ENCODE measurements around the gene EIF3F.

The EIF3F gene

DNA sequence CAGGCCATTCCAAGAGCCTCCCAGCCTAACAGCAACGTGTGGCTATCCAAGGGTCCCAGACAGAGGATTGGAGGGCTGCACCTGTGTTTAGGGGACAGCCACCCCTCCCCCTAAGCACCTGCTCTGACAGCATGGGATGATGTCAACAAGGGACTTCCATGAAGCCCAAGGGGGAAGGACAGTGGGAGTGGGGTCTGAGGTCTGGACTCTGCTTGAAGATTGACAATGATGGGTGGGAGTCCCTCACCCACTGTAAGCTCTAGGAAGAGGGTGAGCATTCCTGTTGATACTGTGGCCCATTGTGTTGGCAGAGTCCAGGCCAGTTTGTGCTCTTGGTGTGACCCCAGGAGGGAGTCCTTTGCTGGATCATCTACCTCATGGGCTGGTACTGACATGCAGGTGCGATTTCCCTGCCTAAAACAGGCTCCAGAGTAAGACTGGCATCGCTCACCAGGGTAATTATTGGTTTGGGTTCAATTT lies 47.0 kb downstream of the EIF3F start:
- no peak overlapping the region for H3K9ac ChIP-seq (ENCODE audit: low read length)
- no peak overlapping the region for H3K4me3 ChIP-seq (ENCODE audit: low read depth in 1 of 2, low read length in 2 of 2)
- no peaks in the 10 kb centered on the region for H3K9me3 ChIP-seq (ENCODE audit: low read length)
- H3K4me1 ChIP-seq (ENCODE audit: insufficient read depth, low read length) = peaks cover 14% of the 10 kb centered on the region
- H3K36me3 ChIP-seq (ENCODE audit: insufficient read depth, low read length) = no peaks in the 10 kb centered on the region
- no peaks in the 10 kb centered on the region for H3K27me3 ChIP-seq (ENCODE audit: control insufficient read depth in 1 of 2, insufficient read depth in 2 of 2, low read length in 2 of 2)
- no peak overlapping the region for H3K27ac ChIP-seq (ENCODE audit: low read depth, low read length)

DNA sequence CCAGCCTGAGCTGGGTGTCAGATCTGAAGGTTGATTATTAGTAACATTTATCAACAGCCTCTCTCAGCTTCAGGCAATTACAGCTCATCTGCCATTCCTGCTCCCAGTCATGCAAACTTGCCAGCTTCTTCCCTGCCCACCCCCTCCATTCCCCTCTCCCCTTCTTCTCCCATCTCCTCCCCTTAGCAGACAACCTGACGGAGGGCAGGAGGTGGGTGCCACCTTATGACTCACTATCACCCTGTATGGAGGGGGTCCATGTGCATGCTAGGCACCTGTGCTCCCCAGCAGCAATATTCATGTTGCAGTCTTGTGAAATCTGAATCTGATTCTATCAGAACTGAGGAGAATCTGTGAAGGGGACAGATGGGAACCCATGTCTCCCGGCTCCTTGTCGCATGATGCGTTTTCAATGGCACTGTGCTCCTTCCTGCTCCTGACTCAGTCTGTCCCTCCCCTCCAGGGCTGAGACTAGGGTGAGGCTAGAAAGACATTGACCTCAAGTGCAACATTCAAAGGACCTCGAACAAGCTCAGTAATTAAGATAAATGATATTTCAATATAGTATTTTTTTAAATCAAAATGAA lies 47.6 kb downstream of the EIF3F start:
- H3K9me3 ChIP-seq (ENCODE audit: low read length) = no peaks in the 10 kb centered on the region
- no peak overlapping the region for H3K27ac ChIP-seq (ENCODE audit: low read depth, low read length)
- H3K4me3 ChIP-seq (ENCODE audit: low read depth in 1 of 2, low read length in 2 of 2) = no peak overlapping the region
- H3K36me3 ChIP-seq (ENCODE audit: insufficient read depth, low read length) = no peaks in the 10 kb centered on the region
- peaks cover 14% of the 10 kb centered on the region for H3K4me1 ChIP-seq (ENCODE audit: insufficient read depth, low read length)
- H3K27me3 ChIP-seq (ENCODE audit: control insufficient read depth in 1 of 2, insufficient read depth in 2 of 2, low read length in 2 of 2) = no peaks in the 10 kb centered on the region
- no peak overlapping the region for H3K9ac ChIP-seq (ENCODE audit: low read length)

DNA sequence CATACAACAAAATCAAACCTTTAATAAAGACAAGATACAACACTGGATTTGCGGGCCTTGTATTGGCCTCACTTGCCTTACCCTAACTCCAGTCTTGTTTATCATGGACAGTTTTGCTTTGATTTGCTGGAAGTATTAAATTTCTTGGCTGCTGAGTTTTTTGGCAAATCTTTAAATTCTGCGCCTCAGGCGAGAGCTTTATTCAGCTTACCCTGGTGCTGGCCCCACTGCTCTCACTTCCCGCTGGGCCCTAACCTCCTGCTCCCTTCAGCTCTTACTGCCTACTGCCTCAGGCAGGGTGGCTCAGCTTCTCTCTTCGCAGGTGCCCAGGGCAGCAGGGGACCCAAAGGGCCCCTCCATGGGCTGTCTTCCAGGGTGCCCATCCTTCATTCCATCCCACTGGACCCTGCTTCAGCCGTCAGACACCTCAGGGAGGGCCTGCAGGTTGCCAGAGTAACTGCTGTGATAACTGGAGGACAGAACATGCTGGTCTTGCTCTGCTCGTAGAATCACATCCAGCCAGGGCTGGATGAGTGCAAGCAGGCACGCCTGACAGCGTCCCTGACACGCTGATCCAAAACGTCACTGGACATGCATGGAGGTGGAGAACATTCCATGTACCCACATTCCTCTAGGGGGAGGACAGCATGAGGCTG lies 48.2 kb downstream of the EIF3F start:
- peaks cover 10% of the 10 kb centered on the region for H3K4me1 ChIP-seq (ENCODE audit: insufficient read depth, low read length)
- H3K27ac ChIP-seq (ENCODE audit: low read depth, low read length) = no peak overlapping the region
- no peaks in the 10 kb centered on the region for H3K27me3 ChIP-seq (ENCODE audit: control insufficient read depth in 1 of 2, insufficient read depth in 2 of 2, low read length in 2 of 2)
- H3K9ac ChIP-seq (ENCODE audit: low read length) = no peak overlapping the region
- no peak overlapping the region for H3K4me3 ChIP-seq (ENCODE audit: low read depth in 1 of 2, low read length in 2 of 2)
- H3K9me3 ChIP-seq (ENCODE audit: low read length) = no peaks in the 10 kb centered on the region
- no peaks in the 10 kb centered on the region for H3K36me3 ChIP-seq (ENCODE audit: insufficient read depth, low read length)

DNA sequence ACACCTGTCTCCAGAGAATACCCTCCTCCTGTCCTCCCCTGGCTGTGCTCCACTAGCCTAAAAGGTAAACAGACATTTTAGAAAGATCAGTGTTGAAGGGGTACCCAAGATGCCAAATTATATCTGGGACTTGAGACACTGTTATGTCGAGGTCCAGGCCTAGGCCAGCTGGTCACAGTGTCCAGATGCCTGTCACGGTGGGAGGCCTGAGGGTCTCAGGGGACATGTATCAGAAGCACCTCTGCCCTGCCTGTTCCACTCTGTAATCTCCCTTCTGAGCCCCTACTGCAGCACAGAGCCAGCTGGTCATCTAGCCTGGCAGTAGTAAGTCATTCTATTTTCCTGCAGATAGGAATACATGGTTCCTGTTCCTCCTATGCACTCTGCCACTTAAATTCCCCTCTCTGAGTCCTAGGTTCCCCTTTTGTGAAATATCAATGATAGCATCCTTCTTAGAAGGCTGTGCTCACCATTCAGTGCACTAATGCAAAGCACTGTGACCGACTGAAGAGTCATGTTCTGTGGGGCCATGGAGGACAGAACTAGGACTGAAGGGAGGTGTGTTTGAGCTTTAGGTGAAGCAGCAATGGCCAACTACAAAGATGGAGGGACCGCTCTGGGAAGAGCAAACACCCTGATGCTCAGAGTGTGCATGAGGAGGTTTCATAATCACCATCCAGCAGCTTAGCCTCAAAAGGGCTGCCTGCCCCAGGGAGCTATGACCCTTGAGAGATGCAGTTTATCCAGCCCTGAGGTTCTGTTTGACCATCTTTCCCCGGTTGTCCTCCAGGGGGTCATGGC lies 49.1 kb downstream of the EIF3F start:
- H3K36me3 ChIP-seq (ENCODE audit: insufficient read depth, low read length) = no peaks in the 10 kb centered on the region
- H3K4me3 ChIP-seq (ENCODE audit: low read depth in 1 of 2, low read length in 2 of 2) = no peak overlapping the region
- no peak overlapping the region for H3K27ac ChIP-seq (ENCODE audit: low read depth, low read length)
- no peak overlapping the region for H3K9ac ChIP-seq (ENCODE audit: low read length)
- no peaks in the 10 kb centered on the region for H3K27me3 ChIP-seq (ENCODE audit: control insufficient read depth in 1 of 2, insufficient read depth in 2 of 2, low read length in 2 of 2)
- no peaks in the 10 kb centered on the region for H3K9me3 ChIP-seq (ENCODE audit: low read length)
- H3K4me1 ChIP-seq (ENCODE audit: insufficient read depth, low read length) = peaks cover 10% of the 10 kb centered on the region

DNA sequence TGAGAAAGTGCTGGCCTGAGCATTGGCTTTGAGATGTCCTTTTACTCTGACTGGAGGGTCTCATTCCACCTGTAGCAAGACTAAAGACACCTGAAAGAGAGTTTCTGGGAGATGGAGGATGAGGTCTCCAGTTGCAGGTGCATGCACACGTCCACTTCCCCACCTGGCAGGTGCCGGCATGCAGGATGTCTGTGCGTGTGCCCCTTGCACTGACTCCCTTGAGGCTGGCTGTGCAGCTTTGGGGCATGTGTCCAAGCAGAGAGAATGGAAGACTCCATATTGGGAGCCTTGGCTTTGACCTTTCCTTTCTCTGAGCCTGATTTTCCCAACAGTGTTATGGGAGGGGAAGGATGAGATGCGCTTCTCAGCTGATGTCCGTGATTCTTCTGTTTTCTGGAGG lies 49.8 kb downstream of the EIF3F start:
- Histone ChIP-seq H3K27me3 (ENCODE audit: control insufficient read depth in 1 of 2, insufficient read depth in 2 of 2, low read length in 2 of 2) (no peaks in the 10 kb centered on the region), H3K9ac (ENCODE audit: low read length) (no peak overlapping the region), H3K36me3 (ENCODE audit: insufficient read depth, low read length) (no peaks in the 10 kb centered on the region), H3K27ac (ENCODE audit: low read depth, low read length) (no peak overlapping the region), H3K9me3 (ENCODE audit: low read length) (no peaks in the 10 kb centered on the region), H3K4me1 (ENCODE audit: insufficient read depth, low read length) (peaks cover 10% of the 10 kb centered on the region), H3K4me3 (ENCODE audit: low read depth in 1 of 2, low read length in 2 of 2) (no peak overlapping the region)

DNA sequence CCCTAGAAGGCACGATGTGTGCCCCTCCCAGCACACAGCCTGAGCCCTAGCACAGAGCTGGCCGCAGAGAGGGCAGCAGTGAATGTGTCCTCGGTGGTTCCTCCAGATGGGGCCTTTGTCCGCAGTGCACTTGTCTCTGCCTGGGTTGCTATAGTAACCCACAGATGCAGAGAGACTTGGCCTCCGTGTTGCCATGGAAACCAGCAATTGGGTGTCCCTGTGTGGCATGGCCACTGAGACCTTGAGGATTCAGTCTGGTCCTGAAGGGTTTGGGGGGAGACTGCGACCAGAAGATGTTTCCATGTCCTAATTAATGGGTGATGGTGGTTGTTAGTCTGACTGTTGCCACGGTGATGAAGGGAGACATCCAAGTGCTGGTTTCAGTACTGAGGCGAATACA lies 51.3 kb downstream of the EIF3F start:
- no peak overlapping the region for H3K27ac ChIP-seq (ENCODE audit: low read depth, low read length)
- no peak overlapping the region for H3K9ac ChIP-seq (ENCODE audit: low read length)
- H3K4me1 ChIP-seq (ENCODE audit: insufficient read depth, low read length) = peaks cover 2% of the 10 kb centered on the region
- H3K36me3 ChIP-seq (ENCODE audit: insufficient read depth, low read length) = no peaks in the 10 kb centered on the region
- H3K9me3 ChIP-seq (ENCODE audit: low read length) = no peaks in the 10 kb centered on the region
- H3K27me3 ChIP-seq (ENCODE audit: control insufficient read depth in 1 of 2, insufficient read depth in 2 of 2, low read length in 2 of 2) = no peaks in the 10 kb centered on the region
- H3K4me3 ChIP-seq (ENCODE audit: low read depth in 1 of 2, low read length in 2 of 2) = no peak overlapping the region

DNA sequence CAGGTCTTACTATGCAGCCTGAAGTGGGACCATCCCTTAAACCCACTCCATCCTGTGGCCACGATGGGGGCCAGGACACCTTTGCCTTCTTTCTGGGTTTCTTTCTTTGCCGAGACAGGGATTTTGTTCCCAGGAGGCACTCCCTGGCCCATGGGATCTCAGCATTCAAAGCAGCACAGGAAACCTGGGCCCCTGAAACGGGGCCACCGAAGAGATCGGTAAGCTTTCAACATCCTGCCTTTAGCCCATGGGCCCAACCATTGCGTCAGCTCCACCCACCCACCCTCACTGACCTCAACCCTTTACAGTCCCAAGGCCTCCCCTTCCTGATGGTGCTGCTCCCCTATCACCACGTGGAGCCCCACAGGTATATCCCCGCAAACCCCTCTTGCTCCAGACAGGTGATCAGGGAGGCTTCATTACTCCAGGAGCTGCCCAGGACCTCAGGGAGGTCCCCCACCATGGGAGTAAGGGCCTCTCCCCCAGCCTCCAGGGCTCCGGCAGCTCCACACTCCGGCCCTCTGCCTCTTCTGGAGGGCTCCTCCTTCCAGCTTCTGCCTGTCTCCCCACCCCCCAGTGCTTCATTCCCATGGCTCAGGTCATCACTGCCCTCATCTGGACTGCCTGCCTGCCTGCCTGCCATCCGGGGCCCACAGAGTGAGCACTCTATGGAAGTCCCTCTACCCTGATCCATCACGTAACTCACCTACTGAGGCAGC lies 51.8 kb downstream of the EIF3F start:
- Histone ChIP-seq H3K27ac (ENCODE audit: low read depth, low read length) (no peak overlapping the region), H3K36me3 (ENCODE audit: insufficient read depth, low read length) (no peaks in the 10 kb centered on the region), H3K4me1 (ENCODE audit: insufficient read depth, low read length) (no peaks in the 10 kb centered on the region), H3K9me3 (ENCODE audit: low read length) (no peaks in the 10 kb centered on the region), H3K4me3 (ENCODE audit: low read depth in 1 of 2, low read length in 2 of 2) (no peak overlapping the region), H3K27me3 (ENCODE audit: control insufficient read depth in 1 of 2, insufficient read depth in 2 of 2, low read length in 2 of 2) (no peaks in the 10 kb centered on the region), H3K9ac (ENCODE audit: low read length) (no peak overlapping the region)

DNA sequence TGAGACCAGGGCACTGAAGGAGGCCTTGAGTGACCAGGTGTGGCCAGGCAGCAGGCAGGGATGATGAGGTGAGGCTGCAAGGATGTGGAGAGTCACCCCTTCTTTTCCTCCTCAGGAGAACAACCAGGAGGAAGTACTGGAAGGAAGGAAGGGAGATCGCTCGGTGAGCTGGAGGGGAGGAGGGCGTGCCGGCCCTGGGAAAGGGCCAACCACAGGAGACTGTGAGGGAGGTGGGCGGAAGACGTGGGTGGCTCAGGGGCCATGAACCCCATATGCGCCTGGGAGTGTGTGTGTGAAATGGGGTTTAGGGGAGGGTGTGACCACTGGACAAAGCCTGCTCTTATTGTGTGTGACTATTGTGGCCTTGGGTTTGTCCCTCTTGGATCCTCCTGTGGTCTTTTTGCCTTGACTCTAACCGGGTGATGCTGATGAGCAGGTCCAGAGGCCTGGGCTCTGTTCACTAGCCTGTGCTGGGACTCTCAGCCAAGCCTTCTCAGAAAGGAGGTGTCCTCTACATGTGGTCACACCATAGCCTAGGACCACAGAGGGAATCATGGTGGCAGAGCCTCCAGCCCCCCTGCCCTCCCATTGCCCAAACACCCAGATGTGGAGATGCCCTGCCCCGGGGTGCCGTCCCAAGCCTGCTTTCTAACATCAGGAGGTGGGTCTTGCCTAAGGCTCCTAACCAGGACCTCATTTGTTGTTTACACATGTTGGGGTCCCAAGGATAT lies 52.6 kb downstream of the EIF3F start:
- H3K9ac ChIP-seq (ENCODE audit: low read length) = no peak overlapping the region
- no peaks in the 10 kb centered on the region for H3K4me1 ChIP-seq (ENCODE audit: insufficient read depth, low read length)
- H3K27ac ChIP-seq (ENCODE audit: low read depth, low read length) = no peak overlapping the region
- H3K36me3 ChIP-seq (ENCODE audit: insufficient read depth, low read length) = no peaks in the 10 kb centered on the region
- no peaks in the 10 kb centered on the region for H3K27me3 ChIP-seq (ENCODE audit: control insufficient read depth in 1 of 2, insufficient read depth in 2 of 2, low read length in 2 of 2)
- no peaks in the 10 kb centered on the region for H3K9me3 ChIP-seq (ENCODE audit: low read length)
- no peak overlapping the region for H3K4me3 ChIP-seq (ENCODE audit: low read depth in 1 of 2, low read length in 2 of 2)

DNA sequence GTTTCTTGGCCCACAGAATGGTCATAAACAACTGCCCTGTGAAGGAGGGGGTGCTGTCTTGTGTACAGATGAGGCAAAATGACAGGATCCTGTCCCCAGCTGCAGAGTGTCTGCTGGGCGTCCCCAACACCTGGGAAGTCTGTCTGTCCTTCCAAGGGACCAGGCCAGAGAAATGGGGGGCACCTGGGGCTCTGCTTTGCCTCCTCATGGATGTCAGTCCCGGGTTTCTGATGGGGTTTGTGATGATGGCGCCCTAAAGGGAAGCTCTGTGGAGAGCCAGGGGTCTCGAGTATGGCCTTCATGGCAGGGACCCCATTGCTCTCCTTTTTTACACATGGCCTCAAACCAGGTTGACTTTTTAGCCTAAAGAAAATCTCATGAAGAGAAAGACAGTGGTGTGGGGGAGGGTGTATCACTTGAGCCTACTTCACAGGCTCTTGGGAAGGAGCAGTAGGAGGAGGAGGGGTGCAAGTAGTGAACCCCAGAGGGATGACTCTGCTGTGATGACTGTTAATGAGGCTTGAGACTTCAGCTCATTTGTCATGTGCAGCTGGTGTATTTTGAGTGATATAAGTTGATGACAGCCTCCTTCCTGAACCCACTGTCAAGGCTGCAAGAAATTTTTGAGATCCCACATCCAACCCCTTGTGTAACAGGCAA lies 53.3 kb downstream of the EIF3F start:
- H3K36me3 ChIP-seq (ENCODE audit: insufficient read depth, low read length) = no peaks in the 10 kb centered on the region
- no peak overlapping the region for H3K9ac ChIP-seq (ENCODE audit: low read length)
- no peak overlapping the region for H3K27ac ChIP-seq (ENCODE audit: low read depth, low read length)
- no peaks in the 10 kb centered on the region for H3K9me3 ChIP-seq (ENCODE audit: low read length)
- H3K4me1 ChIP-seq (ENCODE audit: insufficient read depth, low read length) = no peaks in the 10 kb centered on the region
- no peaks in the 10 kb centered on the region for H3K27me3 ChIP-seq (ENCODE audit: control insufficient read depth in 1 of 2, insufficient read depth in 2 of 2, low read length in 2 of 2)
- no peak overlapping the region for H3K4me3 ChIP-seq (ENCODE audit: low read depth in 1 of 2, low read length in 2 of 2)

DNA sequence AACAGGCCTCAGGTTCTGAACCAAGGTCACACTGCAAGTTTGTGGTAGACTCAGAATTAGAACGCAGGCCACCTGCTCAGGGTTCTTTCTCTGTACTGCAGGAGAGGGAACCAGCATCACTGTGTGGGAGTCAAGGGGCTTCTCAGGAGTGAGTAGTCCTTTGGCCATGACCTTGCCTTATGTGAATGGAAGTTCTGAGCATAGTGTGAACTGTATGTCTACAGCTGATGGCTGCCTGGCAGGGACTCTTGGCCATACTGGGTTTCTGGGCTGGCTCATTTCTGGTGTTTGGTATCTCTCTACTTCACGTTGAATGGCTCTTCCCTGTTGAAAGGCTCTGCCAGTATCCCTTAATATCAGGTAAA lies 53.8 kb downstream of the EIF3F start:
- no peak overlapping the region for H3K9ac ChIP-seq (ENCODE audit: low read length)
- no peak overlapping the region for H3K4me3 ChIP-seq (ENCODE audit: low read depth in 1 of 2, low read length in 2 of 2)
- H3K27ac ChIP-seq (ENCODE audit: low read depth, low read length) = no peak overlapping the region
- no peaks in the 10 kb centered on the region for H3K27me3 ChIP-seq (ENCODE audit: control insufficient read depth in 1 of 2, insufficient read depth in 2 of 2, low read length in 2 of 2)
- H3K9me3 ChIP-seq (ENCODE audit: low read length) = no peaks in the 10 kb centered on the region
- no peaks in the 10 kb centered on the region for H3K4me1 ChIP-seq (ENCODE audit: insufficient read depth, low read length)
- H3K36me3 ChIP-seq (ENCODE audit: insufficient read depth, low read length) = no peaks in the 10 kb centered on the region

All from muscle layer of colon (tissue), 2 donors.